NB4 (cell line): ENCODE measurements around the gene PRRX2.

Experiments used
- DNase-seq: peaks from one replicate; pipeline ENCODE4 v3.0.0; 2010; ENCODE audit warnings: low read depth
- H3K4me3 ChIP-seq: one replicate; pipeline ENCODE4 v1.5.1; 2011; ENCODE audit warnings: mild to moderate bottlenecking, low read depth, low read length, moderate library complexity
- MAX ChIP-seq: IDR thresholded peaks from 2 replicates; pipeline ENCODE4 v1.6.1; 2011; ENCODE audit warnings: low read depth, low read length
- MYC ChIP-seq: IDR thresholded peaks from 2 replicates; pipeline ENCODE4 v1.6.1; 2011; ENCODE audit warnings: low read depth, low read length
- POLR2A ChIP-seq: IDR thresholded peaks from 2 replicates; pipeline ENCODE4 v1.6.1; 2011; ENCODE audit warnings: mild to moderate bottlenecking; ENCODE audit not compliant: insufficient read length; ENCODE audit errors: extremely low read depth
- TF ChIP-seq, protein P1 (sequence below): IDR thresholded peaks from one replicate; pipeline ENCODE4 v1.5.1; 2012; ENCODE audit warnings: low read depth, low read length

Gene PRRX2

DNA sequence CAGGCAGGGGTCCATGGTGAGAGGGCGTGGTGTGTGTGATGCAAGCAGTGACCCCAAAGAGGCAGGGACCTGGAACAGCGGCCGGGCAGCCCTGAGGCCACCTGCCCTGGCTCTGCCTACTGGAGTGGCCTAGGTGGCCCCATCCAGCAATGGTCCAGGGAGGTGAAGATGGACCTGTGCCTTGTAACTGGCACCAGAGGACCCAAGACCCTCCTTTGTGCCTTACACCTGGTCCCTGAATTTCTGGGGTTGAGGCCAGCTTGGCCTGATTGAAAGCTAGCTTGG is 44.7 kb downstream of the PRRX2 start:
- no peak for DNase-seq
- TF ChIP-seq POLR2A: no peak
- TF ChIP-seq, protein P1, sequence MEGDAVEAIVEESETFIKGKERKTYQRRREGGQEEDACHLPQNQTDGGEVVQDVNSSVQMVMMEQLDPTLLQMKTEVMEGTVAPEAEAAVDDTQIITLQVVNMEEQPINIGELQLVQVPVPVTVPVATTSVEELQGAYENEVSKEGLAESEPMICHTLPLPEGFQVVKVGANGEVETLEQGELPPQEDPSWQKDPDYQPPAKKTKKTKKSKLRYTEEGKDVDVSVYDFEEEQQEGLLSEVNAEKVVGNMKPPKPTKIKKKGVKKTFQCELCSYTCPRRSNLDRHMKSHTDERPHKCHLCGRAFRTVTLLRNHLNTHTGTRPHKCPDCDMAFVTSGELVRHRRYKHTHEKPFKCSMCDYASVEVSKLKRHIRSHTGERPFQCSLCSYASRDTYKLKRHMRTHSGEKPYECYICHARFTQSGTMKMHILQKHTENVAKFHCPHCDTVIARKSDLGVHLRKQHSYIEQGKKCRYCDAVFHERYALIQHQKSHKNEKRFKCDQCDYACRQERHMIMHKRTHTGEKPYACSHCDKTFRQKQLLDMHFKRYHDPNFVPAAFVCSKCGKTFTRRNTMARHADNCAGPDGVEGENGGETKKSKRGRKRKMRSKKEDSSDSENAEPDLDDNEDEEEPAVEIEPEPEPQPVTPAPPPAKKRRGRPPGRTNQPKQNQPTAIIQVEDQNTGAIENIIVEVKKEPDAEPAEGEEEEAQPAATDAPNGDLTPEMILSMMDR: no peak
- TF ChIP-seq MAX: no peak
- no peak for TF ChIP-seq MYC
- no peak overlapping the region for H3K4me3 ChIP-seq

- H3K4me3 ChIP-seq: no peak overlapping the region
- TF ChIP-seq MYC: no peak
- TF ChIP-seq MAX: no peak
- TF ChIP-seq, protein P1: no peak
- TF ChIP-seq POLR2A: no peak
- DNase-seq: peak; percentile 84
These were observed 47.4 kb downstream of the PRRX2 start for GRCh38 chr9:129712634-129713401.

DNA sequence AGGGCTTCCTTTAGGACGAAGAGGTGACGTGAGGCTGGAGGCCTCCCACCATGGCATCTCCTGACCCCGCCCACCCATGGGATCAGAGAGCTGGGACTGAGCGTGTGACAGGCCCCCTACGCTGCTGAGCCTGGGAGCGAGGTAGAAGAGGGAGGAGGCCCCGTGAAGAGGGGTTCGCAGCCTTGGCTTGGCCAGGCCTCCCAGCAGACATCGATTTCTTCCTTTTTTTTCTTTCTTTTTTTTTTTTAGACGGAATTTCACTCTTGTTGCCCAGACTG is 47.9 kb downstream of the PRRX2 start:
- no peak for TF ChIP-seq MYC
- no peak for TF ChIP-seq MAX
- TF ChIP-seq POLR2A: no peak
- TF ChIP-seq, protein P1: no peak
- no peak overlapping the region for H3K4me3 ChIP-seq

GRCh38 chr9:129714511-129715061 is 49.1 kb downstream of the PRRX2 start:
- TF ChIP-seq MAX (no peak), POLR2A (no peak), MYC (no peak)
- TF ChIP-seq, protein P1: no peak
- no peak overlapping the region for H3K4me3 ChIP-seq
- no peak for DNase-seq

More for the DNA sequence above, 47.9 kb downstream of the PRRX2 start:
- no peak for DNase-seq

DNA sequence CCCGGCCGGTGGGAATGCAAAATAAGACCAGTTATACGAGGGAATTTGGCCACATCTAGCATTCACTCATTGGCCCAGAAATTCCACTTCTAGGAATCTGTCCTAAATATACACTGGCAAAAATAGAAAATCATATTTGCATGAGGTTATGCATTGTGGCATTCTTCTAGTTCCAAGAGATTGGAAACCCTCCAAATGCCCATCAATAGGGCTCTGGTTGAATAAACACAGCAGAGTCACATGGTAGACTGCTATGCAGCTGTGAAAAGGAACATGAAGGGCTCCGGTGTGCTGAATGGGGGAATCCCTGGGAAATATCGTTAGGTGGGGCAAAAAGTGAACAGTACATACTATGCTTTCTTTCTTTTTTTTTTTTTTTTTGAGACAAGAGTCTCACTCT is 50.6 kb downstream of the PRRX2 start:
- DNase-seq: no peak
- TF ChIP-seq, protein P1: no peak
- TF ChIP-seq MAX: no peak
- no peak for TF ChIP-seq MYC
- TF ChIP-seq POLR2A: no peak

More for the DNA sequence above, 50.6 kb downstream of the PRRX2 start:
- H3K4me3 ChIP-seq: no peak overlapping the region
